K562 (cell line): Measurements from ENCODE around the gene RIT1. TPM values are rescaled to one million over a fixed set of nuclear protein-coding genes. Genes with fewer than 3 reads are reported as not detected.

ENCODE experiments used
- CEBPB ChIP-seq: fragments of 450-650 bp; IDR thresholded peaks from 2 replicates; pipeline ENCODE4 v1.6.1; 2016; ENCODE audit warnings: missing genetic modification characterization, missing compliant biosample characterization
- JUN ChIP-seq, 2 experiments: sonication (generic) in 1 of 2; formaldehyde crosslinking in 1 of 2; IDR thresholded peaks; 2 replicates each; pipeline versions ENCODE4 v1.6.1 to v1.8.0; 2012 to 2022; ENCODE audit warnings: borderline replicate concordance in 2 of 2, mild to moderate bottlenecking in 2 of 2, improper control_type of control experiment in 1 of 2, low read depth in 1 of 2, low read length in 1 of 2, missing genetic modification reagents in 1 of 2
- MAFG ChIP-seq: fragments of 450-650 bp; conservative IDR thresholded peaks from 2 replicates; pipeline ENCODE4 v1.6.1; 2016; ENCODE audit warnings: missing genetic modification characterization, missing compliant biosample characterization
- MTA2 ChIP-seq: fragments of 450-650 bp; IDR thresholded peaks from 2 replicates; pipeline ENCODE4 v1.6.1; 2016; ENCODE audit warnings: low read depth
- NFIC ChIP-seq: fragments of 450-650 bp; IDR thresholded peaks from 2 replicates; pipeline ENCODE4 v1.6.1; 2017; ENCODE audit warnings: mild to moderate bottlenecking, inconsistent platforms
- NR3C1 ChIP-seq: sonication (generic); formaldehyde crosslinking; IDR thresholded peaks from 2 replicates; pipeline ENCODE4 v1.8.1; 2022; ENCODE audit warnings: missing genetic modification reagents
- PHB ChIP-seq: fragments of 250-450 bp; sonication (Bioruptor Pico); IDR thresholded peaks from 2 replicates; pipeline ENCODE4 v1.5.0; 2021
- PTTG1 ChIP-seq: fragments of 450-650 bp; IDR thresholded peaks from 2 replicates; pipeline ENCODE4 v1.6.1; 2016; ENCODE audit warnings: low read depth, mild to moderate bottlenecking, missing genetic modification characterization, missing compliant biosample characterization
- RAD21 ChIP-seq, 2 experiments: fragments of 250-450 bp in 1 of 2; fragments of 450-650 bp in 1 of 2; sonication (Bioruptor Pico) in 1 of 2; formaldehyde crosslinking in 1 of 2; IDR thresholded peaks in 1 of 2; conservative IDR thresholded peaks in 1 of 2; 2 replicates each; pipeline versions ENCODE4 v1.4.0 to v1.8.0; 2020 to 2022; ENCODE audit warnings: mild to moderate bottlenecking in 2 of 2, moderate library complexity in 1 of 2
- RB1 ChIP-seq: fragments of 450-650 bp; IDR thresholded peaks from 2 replicates; pipeline ENCODE4 v1.6.1; 2017; ENCODE audit warnings: low read depth, mild to moderate bottlenecking
- XRCC3 ChIP-seq: fragments of 450-650 bp; IDR thresholded peaks from 2 replicates; pipeline ENCODE4 v1.6.1; 2017; ENCODE audit warnings: mild to moderate bottlenecking, moderate library complexity
- ZFP36 ChIP-seq: fragments of 150-350 bp; IDR thresholded peaks from 2 replicates; pipeline ENCODE4 v1.6.1; 2018; ENCODE audit warnings: low read length, low read depth; ENCODE audit not compliant: partially characterized antibody
- ZNF253 ChIP-seq: fragments of 250-450 bp; sonication (Bioruptor Pico); conservative IDR thresholded peaks from 2 replicates; pipeline ENCODE4 v1.6.1; 2021; ENCODE audit warnings: mild to moderate bottlenecking
- ZNF347 ChIP-seq: fragments of 450-650 bp; formaldehyde crosslinking; IDR thresholded peaks from 2 replicates; pipeline ENCODE4 v1.4.0; 2020; ENCODE audit warnings: low read depth, mild to moderate bottlenecking, moderate library complexity
- ZNF699 ChIP-seq: fragments of 250-450 bp; sonication (Bioruptor Pico); IDR thresholded peaks from 2 replicates; pipeline ENCODE4 v1.8.0; 2021; ENCODE audit warnings: mild to moderate bottlenecking, moderate library complexity; ENCODE audit not compliant: insufficient replicate concordance
- polyA plus RNA-seq, 8 experiments: library from polyadenylated mRNA; depleted of rRNA in 4 of 8; stranded (reverse) in 5 of 8; unstranded in 3 of 8; fragments of >200 nt; fragmentation: Nextera tagmentation in 2 of 8; fragmentation: Illumina TruSeq in 1 of 8; extraction: Ambion mirVana in 2 of 8; extraction: Trizol in 1 of 8; gene quantifications; 2 replicates each; pipeline versions ENCODE4 v1.2.1 to v1.2.3, GENCODE V29; 2011 to 2014; ENCODE audit warnings: inconsistent platforms in 1 of 8, missing spikeins in 1 of 8
- total RNA-seq, 7 experiments: library from RNA; depleted of rRNA in 6 of 7; stranded (reverse); fragments of >200 nt in 6 of 7; fragmentation: Illumina TruSeq in 2 of 7; extraction: Trizol in 2 of 7; gene quantifications; 2 replicates each; pipeline versions ENCODE4 v1.2.1 to v1.2.3, GENCODE V29; 2011 to 2021; ENCODE audit warnings: low replicate concordance in 1 of 7
- TF ChIP-seq, protein P1 (sequence below): fragments of 250-450 bp; sonication (Bioruptor Pico); IDR thresholded peaks from 2 replicates; pipeline ENCODE4 v1.9.0; 2021; ENCODE audit warnings: mild to moderate bottlenecking, inconsistent platforms
- TF ChIP-seq, protein P2 (sequence below): sonication (generic); formaldehyde crosslinking; IDR thresholded peaks from 2 replicates; pipeline ENCODE4 v1.8.0; 2023; ENCODE audit warnings: mild to moderate bottlenecking, missing genetic modification reagents
- TF ChIP-seq, protein P3 (sequence below): sonication (generic); formaldehyde crosslinking; IDR thresholded peaks from 2 replicates; pipeline ENCODE4 v1.5.0; 2020; ENCODE audit warnings: missing genetic modification reagents
- TF ChIP-seq, protein P4 (sequence below), 2 experiments: fragments of 150-350 bp in 1 of 2; IDR thresholded peaks; 2 replicates each; pipeline ENCODE4 v1.6.1; 2012 to 2016; ENCODE audit warnings: low read depth in 2 of 2, low read length in 2 of 2, mild to moderate bottlenecking in 1 of 2, moderate library complexity in 1 of 2

The RIT1 gene
- total and polyA plus RNA-seq, 9 of the 15 experiments (the other 6 are each of a cell fraction or from before 2014, with no cell fraction given) = 13.5 to 57.6 (median 22.9) TPM

DNA sequence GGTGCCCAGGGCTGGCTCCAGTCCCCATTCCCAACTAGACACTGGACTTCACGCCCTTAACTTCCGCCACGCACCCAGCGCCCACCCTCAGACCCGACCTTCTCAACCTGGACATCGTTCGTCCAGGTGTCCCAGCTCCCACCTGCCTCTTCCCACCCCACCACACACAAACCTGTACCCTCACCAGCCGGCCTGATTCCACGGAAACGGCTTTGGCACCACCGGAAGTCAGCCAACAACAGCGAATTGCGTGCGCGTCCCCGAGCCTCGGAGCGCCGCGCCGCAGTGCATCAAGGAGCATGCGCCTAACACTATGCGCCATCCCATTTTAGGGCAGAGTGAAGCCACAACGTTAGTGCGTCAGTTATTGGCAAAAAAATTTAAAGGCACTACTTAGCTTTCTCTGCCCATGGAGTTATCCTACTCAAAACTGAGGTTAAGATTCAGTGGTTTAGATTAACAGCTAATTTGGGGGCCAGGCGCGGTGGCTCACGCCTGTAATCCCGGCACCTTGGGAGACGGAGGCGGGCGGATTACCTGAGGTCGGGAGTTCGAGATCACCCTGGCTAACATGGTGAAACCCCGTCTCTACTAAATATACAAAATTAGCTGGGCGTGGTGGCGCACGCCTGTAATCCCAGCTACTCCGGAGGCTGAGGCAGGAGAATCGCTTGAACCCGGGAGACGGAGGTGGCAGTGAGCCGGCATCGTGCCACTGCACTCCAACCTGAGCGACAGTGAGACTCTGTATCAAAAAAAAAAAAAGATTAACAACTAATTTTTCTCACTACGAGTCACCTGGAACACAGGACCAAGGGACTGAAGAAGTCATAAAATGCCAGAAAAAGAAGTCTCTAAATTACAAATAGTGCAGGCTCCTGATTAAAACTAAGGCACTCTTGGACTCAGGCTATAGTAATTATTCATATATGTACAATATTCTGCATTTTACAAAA lies 53.9 kb downstream of the RIT1 start, which contains the start of gene GON4L (continued):
- TF ChIP-seq, protein P1, sequence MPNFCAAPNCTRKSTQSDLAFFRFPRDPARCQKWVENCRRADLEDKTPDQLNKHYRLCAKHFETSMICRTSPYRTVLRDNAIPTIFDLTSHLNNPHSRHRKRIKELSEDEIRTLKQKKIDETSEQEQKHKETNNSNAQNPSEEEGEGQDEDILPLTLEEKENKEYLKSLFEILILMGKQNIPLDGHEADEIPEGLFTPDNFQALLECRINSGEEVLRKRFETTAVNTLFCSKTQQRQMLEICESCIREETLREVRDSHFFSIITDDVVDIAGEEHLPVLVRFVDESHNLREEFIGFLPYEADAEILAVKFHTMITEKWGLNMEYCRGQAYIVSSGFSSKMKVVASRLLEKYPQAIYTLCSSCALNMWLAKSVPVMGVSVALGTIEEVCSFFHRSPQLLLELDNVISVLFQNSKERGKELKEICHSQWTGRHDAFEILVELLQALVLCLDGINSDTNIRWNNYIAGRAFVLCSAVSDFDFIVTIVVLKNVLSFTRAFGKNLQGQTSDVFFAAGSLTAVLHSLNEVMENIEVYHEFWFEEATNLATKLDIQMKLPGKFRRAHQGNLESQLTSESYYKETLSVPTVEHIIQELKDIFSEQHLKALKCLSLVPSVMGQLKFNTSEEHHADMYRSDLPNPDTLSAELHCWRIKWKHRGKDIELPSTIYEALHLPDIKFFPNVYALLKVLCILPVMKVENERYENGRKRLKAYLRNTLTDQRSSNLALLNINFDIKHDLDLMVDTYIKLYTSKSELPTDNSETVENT (CRISPR knock-in tag) = peak; percentile 79
- no peak for TF ChIP-seq ZNF253
- TF ChIP-seq, protein P2, sequence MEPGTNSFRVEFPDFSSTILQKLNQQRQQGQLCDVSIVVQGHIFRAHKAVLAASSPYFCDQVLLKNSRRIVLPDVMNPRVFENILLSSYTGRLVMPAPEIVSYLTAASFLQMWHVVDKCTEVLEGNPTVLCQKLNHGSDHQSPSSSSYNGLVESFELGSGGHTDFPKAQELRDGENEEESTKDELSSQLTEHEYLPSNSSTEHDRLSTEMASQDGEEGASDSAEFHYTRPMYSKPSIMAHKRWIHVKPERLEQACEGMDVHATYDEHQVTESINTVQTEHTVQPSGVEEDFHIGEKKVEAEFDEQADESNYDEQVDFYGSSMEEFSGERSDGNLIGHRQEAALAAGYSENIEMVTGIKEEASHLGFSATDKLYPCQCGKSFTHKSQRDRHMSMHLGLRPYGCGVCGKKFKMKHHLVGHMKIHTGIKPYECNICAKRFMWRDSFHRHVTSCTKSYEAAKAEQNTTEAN (CRISPR knock-in tag) = no peak
- TF ChIP-seq RB1 = peak; percentile 50; the same call in 1 of the 2 replicates
- TF ChIP-seq PTTG1 (tag) = no peak
- TF ChIP-seq NFIC = peak; percentile 56
- TF ChIP-seq MTA2 = 0 out of 2 replicates have a peak, but pooled peaks have one; percentile 9
- TF ChIP-seq MAFG (tag) = no peak
- TF ChIP-seq XRCC3 = no peak
- no peak for TF ChIP-seq ZFP36
- no peak for TF ChIP-seq ZNF347 (CRISPR knock-in tag)
- no peak for TF ChIP-seq RAD21 (CRISPR knock-in tag; conservative IDR thresholded peaks at IDR 0.05 in 1 of 2, IDR thresholded peaks at IDR 0.05 in 1 of 2)
- no peak for TF ChIP-seq NR3C1 (CRISPR knock-in tag)
- TF ChIP-seq CEBPB = no peak; the same call in 1 of the 2 replicates
- TF ChIP-seq, protein P3, sequence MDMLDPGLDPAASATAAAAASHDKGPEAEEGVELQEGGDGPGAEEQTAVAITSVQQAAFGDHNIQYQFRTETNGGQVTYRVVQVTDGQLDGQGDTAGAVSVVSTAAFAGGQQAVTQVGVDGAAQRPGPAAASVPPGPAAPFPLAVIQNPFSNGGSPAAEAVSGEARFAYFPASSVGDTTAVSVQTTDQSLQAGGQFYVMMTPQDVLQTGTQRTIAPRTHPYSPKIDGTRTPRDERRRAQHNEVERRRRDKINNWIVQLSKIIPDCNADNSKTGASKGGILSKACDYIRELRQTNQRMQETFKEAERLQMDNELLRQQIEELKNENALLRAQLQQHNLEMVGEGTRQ (CRISPR knock-in tag) = no peak
- no peak for TF ChIP-seq PHB
- no peak for TF ChIP-seq ZNF699 (CRISPR knock-in tag)
- peak; percentile 56; the same call in 1 of the 2 replicates for TF ChIP-seq JUN (IDR thresholded peaks at IDR 0.05; ENCODE audit: borderline replicate concordance, low read depth, low read length)
- no peak; the same call in 1 of the 2 replicates for TF ChIP-seq JUN (CRISPR knock-in tag; IDR thresholded peaks at IDR 0.05; ENCODE audit: borderline replicate concordance)
- TF ChIP-seq, protein P4, sequence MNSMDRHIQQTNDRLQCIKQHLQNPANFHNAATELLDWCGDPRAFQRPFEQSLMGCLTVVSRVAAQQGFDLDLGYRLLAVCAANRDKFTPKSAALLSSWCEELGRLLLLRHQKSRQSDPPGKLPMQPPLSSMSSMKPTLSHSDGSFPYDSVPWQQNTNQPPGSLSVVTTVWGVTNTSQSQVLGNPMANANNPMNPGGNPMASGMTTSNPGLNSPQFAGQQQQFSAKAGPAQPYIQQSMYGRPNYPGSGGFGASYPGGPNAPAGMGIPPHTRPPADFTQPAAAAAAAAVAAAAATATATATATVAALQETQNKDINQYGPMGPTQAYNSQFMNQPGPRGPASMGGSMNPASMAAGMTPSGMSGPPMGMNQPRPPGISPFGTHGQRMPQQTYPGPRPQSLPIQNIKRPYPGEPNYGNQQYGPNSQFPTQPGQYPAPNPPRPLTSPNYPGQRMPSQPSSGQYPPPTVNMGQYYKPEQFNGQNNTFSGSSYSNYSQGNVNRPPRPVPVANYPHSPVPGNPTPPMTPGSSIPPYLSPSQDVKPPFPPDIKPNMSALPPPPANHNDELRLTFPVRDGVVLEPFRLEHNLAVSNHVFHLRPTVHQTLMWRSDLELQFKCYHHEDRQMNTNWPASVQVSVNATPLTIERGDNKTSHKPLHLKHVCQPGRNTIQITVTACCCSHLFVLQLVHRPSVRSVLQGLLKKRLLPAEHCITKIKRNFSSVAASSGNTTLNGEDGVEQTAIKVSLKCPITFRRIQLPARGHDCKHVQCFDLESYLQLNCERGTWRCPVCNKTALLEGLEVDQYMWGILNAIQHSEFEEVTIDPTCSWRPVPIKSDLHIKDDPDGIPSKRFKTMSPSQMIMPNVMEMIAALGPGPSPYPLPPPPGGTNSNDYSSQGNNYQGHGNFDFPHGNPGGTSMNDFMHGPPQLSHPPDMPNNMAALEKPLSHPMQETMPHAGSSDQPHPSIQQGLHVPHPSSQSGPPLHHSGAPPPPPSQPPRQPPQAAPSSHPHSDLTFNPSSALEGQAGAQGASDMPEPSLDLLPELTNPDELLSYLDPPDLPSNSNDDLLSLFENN (IDR thresholded peaks at IDR 0.05; ENCODE audit: low read depth in 2 of 2, low read length in 2 of 2) = no peak
